ENCODE results near the gene PDX1.
"Not testable (repeated sequence)": the region's sequence is repeated elsewhere in the genome, so short reads cannot be mapped to it uniquely, and the experiment has no call there.

Gene PDX1

GRCh38 chr13:27956576-27957300, 36.9 kb downstream of the PDX1 start:
- DNase-seq (ENCODE audit: low spot score) = no peak

- DNase-seq (ENCODE audit: low spot score) = no peak
Measured at GRCh38 chr13:27959976-27960361, 40.2 kb downstream of the PDX1 start.

GRCh38 chr13:27960362-27961226, 40.8 kb downstream of the PDX1 start:
- DNase-seq (ENCODE audit: low spot score) = no peak

- DNase-seq (ENCODE audit: low spot score) = no peak
Measured at GRCh38 chr13:27961227-27962085, 41.7 kb downstream of the PDX1 start.

GRCh38 chr13:27962128-27962841, 42.5 kb downstream of the PDX1 start:
- no peak for DNase-seq (ENCODE audit: low spot score)

GRCh38 chr13:27962982-27963381, 43.2 kb downstream of the PDX1 start:
- no peak for DNase-seq (ENCODE audit: low spot score)

GRCh38 chr13:27963491-27963890, 43.7 kb downstream of the PDX1 start:
- no peak for DNase-seq (ENCODE audit: low spot score)

- DNase-seq (ENCODE audit: low spot score) = not testable (repeated sequence)
Measured at GRCh38 chr13:27964206-27964605, 44.4 kb downstream of the PDX1 start.

- no peak for DNase-seq (ENCODE audit: low spot score)
Measured at GRCh38 chr13:27964741-27965323, 45.0 kb downstream of the PDX1 start.

GRCh38 chr13:27965343-27965739, 45.5 kb downstream of the PDX1 start:
- no peak for DNase-seq (ENCODE audit: low spot score)

- no peak for DNase-seq (ENCODE audit: low spot score)
Measured at GRCh38 chr13:27965740-27966640, 46.2 kb downstream of the PDX1 start.

- DNase-seq (ENCODE audit: low spot score) = no peak
Measured at GRCh38 chr13:27966641-27967202, 46.9 kb downstream of the PDX1 start.

- no peak for DNase-seq (ENCODE audit: low spot score)
Measured at GRCh38 chr13:27967203-27967735, 47.5 kb downstream of the PDX1 start.

- DNase-seq (ENCODE audit: low spot score) = no peak
Measured at GRCh38 chr13:27967736-27968315, 48.0 kb downstream of the PDX1 start.

- no peak for DNase-seq (ENCODE audit: low spot score)
Measured at GRCh38 chr13:27968316-27969081, 48.7 kb downstream of the PDX1 start.

GRCh38 chr13:27969082-27969865, 49.5 kb downstream of the PDX1 start, which contains the start of gene CDX2:
Gene CDX2, minus strand, starts transcription at chr13:27969315. Its CDS starts 309 bp downstream, at chr13:27969006.
- DNase-seq (ENCODE audit: low spot score) = no peak

- DNase-seq (ENCODE audit: low spot score) = no peak
Measured at GRCh38 chr13:27969866-27970229, 50.0 kb downstream of the PDX1 start.

Measured in CD4-positive, alpha-beta T cell treated with Interleukin-15 for 4 hours (primary cell).